CD4-positive, alpha-beta T cell treated with Interleukin-1 beta for 1 hour (primary cell): ENCODE results near the gene TBC1D24.

Source experiments
- DNase-seq, 2 donors: peaks; one replicate each; pipeline ENCODE4 v3.0.0-alpha.2; 2020 to 2022

Gene TBC1D24

DNA sequence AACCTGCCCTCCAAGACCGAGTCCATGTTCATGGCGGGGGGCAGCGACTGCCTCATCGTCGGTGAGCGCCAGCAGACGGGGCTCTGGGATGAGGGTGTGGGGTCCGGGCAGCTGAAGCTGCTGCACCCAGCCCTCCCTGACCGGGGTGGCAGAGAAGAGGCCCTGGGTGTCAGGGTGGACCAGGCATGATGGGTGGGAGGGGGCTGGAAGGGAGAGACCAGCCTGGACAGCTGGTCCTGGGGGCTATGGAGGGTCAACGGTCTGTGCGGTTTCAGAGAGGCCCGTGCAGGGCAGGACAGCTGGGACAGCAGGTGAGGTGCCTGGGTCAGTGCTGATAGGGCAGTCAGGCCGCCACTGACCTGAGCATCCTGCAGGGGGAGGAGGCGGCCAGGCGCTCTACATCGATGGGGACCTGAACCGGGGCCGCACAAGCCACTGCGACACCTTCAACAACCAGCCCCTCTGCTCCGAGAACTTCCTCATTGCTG is 25.5 kb downstream of the TBC1D24 start:
- no peak for DNase-seq

DNA sequence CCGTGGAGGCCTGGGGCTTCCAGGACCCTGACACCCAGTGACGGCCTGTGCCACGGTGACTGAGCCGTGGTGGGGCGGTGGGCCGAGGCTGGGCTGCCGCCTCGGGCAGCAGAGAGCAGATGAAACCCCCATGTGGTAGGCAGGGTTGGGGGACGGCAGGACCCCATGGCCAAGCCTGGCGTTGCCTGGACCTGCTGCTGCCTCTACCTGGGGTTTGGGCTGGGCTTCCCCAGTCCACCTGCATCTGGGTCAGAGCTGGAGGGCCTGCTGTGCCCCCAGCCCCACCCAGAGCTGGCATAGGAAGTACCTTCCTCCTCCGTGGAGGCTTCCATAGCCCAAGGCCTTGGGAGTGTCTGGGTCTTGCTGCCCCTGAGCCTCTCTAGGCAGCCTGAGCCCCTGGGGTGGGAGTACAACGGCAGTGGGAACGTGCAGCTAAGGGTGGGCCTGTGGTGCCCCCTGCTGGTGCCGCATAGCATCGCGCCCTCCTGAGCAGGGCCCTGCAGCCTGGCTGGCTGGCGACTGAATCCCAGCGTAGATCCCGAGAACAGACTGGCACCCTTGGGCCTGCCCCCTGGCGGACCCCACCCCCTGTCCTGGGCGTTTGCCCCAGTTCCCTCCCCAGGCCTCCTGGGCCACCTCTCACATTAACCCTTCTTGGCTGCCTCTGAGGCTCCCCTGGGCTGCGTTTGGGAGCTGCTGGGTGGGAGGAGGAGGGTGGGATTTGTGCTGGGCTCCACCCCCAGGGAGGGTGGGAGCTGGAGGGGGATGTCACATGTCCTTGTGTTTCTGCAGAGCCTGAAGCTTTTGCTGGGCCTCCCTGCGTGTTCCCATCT is 26.2 kb downstream of the TBC1D24 start:
- DNase-seq = peak; percentile 79 to 80

DNA sequence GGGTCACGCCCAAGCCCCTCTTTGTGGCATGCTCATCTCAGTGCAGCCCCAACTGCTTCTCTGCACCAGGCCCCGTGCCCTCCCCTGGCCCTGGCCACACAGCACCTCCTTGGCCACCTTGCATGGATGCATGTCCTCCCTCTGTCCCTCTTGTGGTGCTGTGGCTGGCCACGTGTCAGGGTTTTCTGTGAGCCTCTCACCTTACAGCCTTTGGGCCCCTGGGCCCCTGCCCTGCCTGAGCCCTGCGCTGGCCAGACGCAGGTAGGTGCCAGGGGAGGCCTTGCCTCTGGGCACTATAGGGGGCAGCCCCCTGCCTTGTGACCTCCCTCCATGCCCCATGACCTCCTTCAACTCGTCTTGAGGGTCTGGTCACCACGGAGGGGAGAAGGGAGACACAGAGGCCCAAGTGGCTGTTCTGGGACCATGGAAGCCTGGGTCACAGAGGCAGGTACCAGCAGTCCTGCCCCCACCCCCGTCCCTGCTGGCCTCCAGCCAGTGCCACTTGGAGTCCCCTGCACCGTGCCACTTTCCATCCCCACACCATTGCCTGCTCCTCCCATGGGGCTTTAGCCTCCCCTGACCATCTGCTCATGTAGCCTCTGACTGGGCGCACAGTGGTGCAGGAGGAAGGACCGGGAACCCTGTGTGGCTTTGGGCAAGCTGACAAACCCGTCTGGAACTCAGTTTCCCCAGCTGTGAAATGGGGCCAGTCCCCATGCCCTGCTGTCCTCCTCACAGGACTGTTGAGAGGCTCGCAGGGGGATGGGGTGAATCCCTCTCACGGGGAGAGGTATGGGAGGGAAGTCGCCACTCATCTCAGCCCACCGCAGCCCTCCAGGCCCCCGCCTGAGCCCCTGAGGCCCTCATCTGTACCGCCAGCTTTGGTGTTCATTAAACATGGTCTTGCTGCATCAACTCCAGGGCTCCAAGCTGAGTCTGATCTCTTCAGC is 27.3 kb downstream of the TBC1D24 start:
- DNase-seq = no peak

DNA sequence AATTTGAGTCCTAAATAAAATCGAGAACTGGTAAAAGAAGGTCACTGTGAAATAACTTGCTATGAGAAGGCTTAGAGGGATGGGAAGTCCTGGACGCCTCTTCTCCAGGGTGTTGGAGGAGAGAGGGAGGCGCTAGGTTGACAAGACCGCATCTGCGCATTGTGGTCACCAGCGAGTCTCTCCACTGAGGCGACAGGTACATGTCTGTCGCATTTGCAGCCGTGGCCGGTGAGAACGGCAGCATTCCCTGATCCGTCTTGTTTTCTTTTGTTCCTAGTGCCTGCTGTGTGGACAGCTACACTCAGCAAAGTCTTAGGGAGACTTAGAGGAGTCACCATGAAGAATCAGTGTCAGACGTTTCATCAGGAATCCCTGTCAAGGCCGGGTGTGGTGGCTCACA is 30.8 kb downstream of the TBC1D24 start:
- no peak for DNase-seq

DNA sequence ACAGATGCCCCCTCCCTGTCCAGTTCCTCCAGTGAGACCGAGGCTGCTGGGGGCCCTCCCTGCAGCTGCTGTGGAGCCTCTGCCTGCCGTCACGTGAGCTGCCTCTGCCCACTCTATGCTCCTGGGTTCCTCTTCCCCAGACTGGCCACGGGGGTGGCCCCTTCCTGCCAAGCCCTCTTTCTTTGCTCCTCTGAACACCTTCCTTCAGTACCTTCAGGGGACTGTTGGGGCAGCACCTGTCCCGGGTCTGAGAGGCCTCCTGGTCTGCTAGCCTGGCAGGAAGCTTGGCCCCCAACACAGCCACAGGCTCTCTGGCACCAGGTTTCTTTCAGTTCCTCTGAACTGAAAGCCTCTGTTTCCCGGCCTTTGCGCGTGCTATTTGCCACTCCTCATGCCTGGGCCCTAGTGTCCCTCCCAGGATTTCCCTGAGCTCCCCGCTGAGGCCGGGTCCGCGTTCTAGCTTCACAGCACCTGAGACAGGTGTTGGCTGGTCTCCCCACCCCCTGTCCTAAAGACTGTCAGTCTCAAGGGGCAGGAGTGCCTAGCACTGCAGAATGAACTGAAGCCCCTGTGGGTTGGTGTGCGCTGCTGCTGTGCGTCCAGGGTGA is 32.2 kb downstream of the TBC1D24 start:
- DNase-seq = peak in 1 of 2 donors; percentile 68

DNA sequence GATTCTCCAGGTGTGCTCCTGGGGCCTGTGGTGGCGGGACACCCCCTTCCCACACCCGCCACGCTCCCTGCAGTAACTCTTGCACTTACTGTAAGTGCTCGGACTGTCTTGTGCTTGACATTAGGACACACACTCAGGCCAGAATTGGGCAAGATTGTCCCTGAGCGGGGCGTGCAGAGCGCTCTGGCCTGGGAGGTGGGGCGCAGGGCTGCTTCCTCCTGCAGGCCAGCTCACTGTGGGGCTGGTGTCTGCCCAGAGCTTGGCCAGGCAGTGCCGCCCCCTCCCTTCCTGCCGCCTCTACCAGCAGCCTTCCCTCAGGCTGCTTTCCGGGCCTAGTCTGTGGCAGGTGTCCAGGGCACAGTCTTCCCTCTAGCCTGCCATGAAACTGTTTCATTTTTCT is 32.7 kb downstream of the TBC1D24 start:
- peak in 1 of 2 donors; percentile 54 for DNase-seq

DNA sequence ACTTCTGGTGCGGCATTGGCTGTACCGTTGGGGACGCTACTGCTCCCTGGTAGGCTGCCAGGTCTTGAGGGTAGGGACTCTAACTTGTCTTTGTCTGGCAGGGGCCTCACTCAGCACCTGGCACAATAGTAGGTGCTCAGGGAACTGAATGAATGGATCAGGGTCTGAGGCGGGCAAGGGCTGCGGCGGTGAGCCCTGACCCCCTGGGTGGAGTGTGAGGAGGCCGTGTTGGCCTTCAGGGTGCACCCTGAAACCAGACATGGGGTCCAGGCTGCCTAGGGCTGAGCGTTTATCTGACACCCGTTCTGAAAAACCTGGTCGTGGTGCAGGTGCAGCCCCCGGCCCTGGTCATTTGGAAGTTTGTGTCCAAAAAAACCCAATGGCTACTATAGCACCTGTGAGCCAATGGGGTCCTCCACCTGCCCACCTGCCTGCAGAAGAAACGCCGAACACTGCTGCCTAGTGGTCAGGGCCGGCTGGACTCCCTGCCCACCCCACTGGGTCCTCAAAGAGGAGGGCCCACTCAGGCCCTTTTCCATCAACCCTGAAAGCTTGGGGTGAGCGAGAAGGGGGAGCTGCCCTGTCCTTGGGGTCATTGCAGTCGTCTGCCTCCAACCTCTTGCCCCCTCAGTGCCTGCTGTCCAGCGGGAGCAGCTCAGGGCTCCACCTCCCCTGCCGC is 33.9 kb downstream of the TBC1D24 start:
- DNase-seq = no peak

DNA sequence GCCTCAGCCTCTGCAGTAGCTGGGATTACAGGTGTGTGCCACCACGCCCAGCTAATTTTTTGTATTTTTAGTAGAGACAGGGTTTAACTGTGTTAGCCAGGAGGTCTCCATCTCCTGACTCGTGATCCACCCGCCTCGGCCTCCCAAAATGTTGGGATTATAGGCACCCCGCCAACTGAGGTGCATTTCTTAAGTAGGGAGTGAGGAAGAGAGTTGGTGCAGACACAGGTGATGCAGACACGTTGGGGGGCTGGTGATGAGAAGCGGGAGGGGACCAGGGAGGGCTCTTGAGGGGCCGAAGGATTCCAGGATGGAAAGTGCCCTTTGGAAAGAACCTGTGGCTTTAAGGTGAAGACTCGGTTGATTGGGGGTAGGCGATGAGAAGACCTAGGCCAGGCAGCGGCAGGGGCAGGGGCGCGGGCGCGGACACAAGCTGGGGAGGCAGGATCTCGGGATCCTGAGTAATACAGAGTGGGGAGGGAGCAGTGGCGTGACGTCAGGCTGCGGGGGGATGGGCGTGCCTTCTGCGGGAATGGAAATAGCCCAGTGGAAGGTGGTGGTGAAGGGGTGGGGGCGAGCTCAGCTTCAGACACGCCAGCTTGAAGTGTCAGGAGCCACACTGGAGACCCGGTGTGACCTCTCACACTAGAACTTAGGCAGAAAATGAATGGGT is 36.3 kb downstream of the TBC1D24 start:
- DNase-seq = no peak

DNA sequence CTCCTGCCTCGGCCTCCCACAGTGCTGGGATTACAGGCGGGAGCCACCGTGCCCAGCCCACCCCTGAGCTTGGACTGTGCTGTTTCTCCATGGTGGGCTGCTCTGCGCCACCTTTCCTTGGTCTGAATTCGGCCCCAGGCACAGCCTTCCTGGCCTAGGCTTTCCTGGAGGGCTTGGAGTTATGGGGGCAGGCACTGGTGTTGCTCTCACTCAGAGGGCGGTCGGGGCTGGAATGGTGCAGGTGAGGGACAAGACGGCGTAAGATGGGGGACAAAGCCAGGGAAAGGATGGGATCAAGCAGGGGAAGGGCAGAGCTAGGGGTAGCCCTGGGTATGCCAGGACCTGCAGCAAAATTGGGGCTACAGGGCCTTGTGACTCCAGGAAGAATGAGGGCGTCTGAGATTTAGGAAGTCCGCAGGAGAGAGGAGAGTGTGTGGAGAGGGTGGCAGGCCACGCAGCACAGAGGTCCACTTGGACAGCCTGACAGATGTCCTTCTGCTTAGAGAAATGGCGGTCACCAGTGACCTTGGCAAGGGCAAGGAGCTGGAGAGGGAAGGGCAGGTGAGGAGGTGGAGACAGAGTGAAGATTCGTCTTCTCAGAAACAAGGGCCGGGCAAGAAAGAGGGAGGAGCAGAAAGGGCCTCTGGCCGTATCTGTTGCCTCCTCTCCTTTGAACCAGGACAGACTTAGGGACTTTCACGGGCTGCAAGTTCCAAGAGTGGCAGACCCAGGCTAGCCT is 37.2 kb downstream of the TBC1D24 start:
- no peak for DNase-seq

DNA sequence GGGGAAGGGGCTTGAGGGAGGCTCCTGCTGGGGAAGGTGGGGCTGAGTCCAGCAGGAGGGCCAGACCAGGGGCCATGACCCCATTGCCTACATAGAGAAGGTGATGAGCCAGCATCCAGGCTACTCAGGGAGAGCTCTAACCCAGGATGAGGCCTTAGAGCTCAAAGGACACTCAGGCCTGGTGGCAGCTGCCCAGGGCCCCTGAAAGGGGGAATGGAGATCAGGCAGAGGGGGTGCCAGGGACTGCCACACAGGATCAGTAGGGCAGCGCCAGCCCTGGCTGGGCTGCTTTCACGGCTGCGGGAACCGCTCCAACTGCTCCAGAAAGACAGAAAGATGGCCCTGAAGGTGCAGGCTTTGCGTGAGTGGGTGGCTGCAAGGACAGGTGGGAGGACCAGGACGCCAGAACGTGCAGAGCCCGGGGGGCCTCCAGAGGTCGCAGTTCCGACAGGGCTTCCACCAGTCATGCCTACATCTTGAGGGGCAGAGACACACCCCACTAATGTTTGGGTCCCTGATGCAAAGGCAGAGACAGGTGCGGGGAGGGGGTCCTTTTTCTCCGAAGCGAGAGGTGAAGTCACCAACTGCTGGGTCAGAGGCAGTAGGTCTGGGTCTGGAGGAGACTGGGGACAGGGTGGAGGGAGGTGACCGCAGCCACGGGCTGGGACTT is 37.9 kb downstream of the TBC1D24 start:
- DNase-seq = peak; percentile 38

DNA sequence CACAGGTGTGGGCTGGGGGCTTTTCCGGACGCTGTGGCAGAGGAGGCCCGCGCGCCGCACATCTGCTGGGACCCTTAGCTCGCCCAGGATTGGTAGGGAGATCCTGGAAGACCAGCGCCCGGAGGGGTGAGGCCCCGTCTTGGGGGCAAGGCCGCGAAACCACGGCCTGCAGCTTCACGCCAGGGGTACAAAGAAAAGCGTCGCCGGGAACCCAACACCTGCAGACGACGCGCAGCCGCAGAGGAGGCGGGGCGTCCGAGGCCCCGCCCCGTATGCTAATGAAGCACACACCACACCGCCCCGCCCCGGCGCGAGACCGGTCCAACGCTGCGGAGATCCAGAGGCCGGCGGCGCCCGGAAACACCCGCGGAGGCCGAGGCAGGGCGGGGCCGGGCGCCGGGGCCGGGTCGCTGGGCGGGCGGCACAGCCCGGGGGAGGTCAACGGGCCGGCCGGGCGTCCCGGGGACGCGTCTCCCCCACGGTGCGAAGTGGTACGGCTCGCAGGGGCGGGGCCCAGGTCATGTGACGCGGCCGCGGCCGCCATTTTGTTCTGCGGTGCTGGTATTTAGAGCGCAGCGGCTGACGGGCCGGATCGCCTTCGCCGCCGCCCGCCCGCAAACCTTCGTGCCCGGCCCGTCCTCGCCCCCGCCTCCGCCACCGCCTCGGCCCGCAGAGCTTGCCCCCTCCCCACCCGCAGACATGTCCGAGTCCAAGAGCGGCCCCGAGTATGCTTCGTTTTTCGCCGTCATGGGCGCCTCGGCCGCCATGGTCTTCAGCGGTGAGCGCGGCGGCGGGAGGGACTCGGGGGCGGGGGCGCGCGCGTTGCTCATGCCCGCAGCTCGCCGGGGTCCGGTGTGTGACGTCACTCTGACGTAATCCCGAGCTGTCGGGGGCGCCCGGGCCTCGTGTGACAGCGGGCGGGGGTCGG is 38.7 kb downstream of the TBC1D24 start, which contains the start of gene ATP6V0C:
Gene ATP6V0C, plus strand, starts transcription at position 548 of the 928 bp plus-strand sequence. Its CDS starts 152 bp downstream, at position 700.
- peak; percentile 94 for DNase-seq

DNA sequence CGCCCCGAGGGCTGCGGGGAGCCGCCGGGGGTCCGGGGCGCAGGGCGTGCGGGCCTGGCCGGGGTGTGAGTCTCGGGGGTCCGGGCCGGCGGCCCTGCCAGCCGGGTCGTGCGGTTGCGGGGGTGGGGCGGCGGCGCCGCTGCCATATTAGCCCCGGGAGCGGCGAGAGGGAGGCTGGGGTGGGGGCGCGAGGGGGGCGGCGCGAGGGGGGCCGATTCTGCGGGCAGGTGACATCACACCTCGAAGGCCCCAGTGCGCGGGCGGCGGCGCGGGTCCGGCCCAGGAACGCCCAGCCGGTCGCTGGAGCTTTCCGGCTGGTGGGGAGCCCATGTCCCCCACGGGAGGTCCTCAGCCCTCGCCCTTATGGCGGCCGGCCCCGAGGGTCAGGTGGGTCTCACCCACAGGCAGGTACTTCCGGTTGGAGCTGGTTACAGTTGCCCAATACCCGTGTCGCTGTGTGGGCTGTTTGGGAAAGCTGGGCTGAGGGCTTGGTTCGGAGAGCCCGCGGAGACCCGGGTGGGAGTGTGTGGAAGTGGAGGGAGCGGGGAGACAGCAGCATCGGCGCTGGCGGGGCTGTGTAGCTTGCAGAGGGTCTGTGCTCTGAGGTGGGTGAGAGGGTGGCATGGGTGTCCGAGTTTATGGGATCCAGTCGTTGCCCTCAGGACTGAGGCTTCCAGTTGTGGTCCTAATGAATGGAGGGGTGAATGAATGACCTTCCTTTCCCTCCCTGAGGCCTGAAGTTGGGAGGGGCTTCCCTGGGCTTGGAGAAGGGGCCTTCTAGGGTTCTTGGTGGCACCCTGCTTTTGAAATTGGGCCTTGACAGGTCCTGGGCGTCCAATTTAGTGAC is 39.6 kb downstream of the TBC1D24 start:
- peak; percentile 54 to 56 for DNase-seq

DNA sequence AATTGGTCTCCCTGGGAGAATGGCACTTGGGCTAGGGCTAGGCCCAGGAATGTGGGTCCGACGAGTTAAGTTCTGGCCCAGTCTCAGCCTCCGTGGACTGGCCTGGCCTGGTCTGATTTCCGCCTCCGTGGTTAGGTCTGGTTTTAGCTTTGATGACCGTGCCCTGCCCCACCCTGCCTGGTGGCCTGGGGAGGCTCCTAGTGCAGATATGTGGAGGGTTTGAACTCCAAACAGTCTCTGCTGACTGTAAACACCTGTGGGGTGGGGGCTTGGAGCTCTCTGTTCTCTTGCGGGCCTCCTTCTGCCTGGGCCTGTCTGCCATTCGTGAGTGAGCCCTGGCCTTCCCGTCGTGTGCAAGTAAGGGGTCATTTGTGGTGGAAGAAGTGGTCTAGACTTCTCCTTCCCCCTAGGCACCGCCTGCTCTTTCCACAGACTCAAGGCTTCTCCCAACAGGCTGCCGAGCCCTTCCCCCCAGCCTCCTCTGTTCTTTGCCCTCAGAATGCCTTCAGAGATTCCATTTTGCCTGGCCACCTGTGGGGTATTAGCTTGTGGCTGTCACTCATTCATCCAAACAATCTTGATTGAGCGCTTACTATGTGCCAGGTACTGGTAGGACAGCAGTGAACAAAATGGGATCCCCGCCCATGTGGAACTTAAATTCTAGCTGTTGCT is 40.4 kb downstream of the TBC1D24 start:
- DNase-seq = no peak

DNA sequence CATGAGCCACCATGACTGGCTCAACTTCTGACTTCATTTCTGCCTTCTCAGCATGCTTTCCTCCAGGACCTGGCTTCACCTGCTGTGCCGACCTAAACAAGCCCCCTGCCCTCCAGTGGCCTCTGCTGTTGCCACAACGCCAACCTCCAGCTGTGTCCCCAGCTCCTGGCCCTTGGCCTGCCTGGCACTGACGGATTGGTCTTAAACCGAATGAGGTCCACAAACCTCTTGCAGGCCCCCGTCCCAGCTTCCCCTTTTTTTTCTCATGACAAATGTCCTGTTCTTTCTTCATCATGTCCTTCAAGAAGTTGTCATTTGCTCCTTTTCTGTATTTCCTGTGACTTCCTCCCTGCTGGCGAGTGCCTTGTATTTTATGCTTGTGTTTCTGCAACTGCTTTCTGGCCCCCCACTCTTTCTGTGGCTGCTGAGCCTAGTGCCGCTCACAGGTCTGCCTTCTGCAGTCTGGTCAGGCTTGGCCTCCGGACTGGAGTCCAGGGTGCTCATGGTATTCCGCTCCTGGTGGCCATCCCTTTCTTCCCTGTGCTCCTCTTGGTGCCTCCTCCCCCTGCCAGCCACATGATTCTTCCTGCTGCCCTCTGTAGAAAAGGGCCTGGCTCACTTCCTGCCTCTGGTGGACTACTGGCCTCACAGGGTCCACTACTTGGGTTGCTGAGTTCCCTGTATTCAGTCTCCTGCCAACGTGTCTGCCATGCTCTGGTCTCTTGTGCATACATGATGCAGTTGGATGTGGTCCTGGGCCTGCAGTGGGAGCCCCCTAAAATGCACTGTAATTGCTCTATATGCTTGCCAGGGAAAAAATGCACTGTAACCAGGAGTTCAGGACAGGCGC is 41.7 kb downstream of the TBC1D24 start:
- DNase-seq = peak in 1 of 2 donors; percentile 50

DNA sequence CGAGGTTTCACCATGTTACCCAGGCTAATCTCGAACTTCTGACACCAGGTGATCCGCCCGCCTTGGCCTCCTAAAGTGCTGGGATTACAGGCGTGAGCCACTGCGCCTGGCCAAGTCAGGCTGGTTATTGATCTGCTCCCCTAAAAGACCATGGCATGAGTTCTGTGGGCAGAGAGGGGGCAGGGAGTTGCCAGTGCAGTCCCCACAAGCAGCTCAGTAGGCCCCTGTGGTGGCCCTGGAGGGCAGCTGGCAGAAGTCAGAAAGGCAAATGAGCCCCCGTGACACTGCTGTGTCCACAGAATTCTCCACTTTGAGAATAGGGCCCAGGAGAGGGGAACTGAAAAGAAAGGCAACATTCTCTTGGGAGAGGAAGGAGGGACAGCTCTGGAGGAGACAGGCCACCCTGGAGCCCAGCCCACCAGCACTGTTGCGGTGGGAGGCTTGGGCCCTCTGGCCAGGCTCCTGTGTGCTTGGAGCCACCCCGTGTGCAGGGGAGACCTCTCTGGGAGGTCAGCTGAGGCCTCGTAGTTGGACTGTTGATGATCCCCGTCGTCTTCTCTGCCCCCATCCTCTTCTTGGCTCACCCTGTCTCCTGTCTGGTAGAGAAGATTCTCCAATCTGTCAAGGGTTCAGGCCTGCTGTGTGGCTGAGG is 43.2 kb downstream of the TBC1D24 start:
- no peak for DNase-seq
